Embryonic facial prominence (tissue), 1 donor: ENCODE data around the gene GCHFR.
A peak's percentile ranks its signal among the peaks of the same experiment; 100 is the strongest.

Source experiments
- DNase-seq: peaks from one replicate; pipeline ENCODE4 v3.0.0-alpha.2; 2016; ENCODE audit errors: extremely low spot score

Gene GCHFR

DNA sequence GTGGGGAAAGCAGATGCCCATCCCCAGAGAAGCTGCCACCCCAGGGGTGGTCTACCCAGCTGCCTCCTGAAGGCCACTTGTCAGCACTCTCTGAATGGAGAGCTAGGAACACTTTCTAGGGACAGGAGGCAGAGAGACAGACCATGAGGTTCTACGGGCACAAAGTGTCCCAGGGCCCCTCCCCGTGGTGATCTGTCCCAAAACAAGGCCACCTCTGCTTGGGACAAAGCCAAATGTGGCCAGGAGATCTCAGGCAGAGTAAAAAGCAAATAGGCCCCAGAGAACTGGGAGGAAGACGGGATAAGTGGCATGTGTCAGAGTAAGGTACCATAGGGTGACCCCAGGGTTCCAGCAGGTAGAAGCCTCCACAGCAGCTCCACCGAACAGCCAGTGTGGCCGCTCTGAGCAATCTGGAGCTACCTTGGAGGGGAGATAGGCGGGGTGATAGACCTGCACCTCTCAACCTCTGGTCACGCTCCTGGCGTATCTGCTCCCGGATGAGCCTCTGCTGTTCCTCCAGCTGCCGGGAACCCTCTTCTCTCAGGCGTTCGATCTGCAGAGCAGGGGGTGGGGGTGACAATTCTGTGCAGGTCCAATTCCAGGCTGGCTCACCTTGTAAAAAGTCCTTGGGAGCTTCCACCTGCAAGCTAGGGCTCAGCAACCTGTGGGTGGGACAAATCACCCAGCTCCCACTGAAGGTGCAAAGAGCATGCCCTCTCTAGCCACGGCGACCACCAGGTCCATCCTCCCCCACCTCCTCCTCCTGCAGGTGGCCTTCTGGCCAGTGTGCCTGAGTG lies 12.1 kb downstream of the GCHFR start:
- DNase-seq = no peak

DNA sequence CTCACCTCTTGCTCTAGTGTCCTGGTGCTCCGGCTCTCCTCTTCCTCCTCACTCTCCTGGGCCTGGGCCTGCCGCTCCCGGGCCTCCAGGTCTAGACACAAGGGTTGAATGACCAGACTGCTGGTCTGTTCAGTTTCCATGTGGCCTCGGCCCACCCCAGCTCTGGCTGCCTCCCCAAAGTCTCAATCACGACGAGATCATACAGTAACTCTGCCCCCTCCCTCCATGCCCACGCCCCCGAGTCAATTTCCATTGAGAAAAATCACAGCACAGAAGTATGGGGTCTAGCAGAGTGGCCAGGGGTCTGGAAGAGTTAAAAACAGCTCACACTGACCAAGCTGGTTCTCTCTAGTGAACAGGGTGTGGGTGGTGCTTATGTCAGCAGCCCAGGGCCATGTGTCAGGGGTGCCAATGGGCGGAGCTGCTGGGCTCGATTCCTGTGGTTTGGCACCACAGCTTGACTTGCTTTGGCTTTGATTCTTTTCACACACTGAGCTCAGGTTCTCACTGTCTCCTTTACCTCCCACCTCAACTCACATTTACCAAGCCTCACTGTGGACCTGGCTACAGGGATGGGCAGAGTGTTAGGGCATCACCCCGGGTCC lies 12.8 kb downstream of the GCHFR start:
- DNase-seq = peak; percentile 5

DNA sequence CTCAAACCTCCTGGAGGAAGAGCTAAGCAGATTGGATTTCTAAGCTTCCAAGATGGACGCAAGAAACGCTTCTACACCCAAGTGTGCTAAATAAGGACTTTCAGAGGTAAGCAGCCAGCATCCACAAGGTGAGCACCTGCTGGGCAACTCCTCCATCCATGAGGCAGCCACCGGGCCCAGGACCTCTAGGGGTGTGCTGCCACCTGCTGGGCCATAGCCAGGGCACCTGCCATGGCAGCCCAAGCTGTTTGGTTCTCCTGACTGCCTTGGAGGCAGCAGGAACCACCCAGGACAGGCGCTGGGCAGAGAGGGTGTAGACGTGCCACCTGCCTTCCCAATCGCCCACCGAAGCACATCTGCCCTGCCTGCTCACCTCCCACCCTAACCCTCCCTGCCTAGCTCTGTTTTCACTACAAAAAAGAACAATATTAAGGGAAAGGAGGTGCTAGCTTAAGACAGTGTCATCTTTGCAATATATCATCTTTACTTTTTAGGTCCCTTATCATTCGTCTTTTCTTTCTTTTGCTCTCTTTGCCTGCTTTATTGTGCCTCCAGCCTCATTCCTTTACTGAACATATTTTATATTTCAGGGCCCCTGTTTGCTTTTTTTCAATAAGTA lies 18.9 kb downstream of the GCHFR start:
- DNase-seq = peak; percentile 4

DNA sequence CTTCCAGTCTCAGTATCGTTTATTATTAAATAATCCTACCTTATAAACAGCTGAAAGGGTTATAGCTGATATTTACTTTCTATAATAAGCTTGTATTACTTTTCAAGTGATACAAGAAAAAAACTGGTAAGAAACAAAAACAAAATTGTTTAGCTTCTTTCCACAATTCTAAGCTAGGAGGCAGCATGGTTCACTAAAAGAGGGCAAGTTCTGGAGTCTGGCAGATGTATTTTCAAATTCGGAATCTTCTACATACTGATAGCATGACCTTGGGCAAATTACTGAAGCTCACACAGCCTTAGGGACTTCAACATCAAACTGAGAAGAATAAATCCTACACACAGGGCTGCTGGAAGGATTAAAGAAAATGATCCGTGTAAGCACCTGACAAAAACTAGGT lies 21.3 kb downstream of the GCHFR start:
- peak; percentile 3 for DNase-seq

DNA sequence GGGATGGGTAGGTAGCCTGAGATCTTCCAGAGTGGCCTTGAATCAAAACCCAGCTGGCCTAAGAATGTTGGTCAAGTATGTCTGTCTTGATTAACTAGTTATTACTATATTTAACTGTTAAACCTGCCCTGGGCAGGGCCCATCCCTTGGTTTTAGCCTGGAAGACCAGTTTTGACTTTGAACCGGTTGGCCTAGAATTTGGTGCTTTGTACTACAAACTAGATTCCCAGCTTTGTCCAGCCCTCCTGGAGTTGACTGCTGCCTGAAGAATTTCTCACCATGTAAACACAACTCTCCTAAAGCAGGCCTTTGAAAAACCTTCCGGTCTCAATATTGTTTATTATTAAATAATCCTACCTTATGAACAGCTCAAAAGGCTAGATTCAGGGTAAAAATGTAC lies 21.9 kb downstream of the GCHFR start:
- DNase-seq = no peak

DNA sequence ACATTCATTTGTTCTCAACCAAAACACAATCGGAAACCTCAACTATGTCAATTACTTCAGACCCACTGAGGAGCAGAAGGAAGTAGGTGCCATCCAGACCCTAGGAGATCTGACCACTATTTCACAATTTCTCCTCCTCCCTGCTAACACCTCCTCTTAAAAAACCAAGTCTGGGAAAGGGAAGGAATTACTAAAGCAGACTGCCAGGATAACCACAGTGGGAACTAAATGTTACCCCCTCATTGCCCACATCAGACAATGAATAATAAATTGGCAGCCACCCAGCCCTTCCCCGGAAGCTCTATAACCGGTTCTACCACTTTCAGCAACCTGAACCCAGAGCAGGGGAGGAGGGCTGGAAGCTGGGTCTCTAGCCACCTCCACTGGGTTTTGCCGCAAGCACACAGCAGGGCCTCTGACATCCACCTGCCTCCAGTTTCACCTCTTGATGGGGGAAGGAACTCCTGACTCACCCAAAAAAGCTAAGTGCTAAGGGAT lies 23.5 kb downstream of the GCHFR start:
- peak; percentile 45 for DNase-seq

DNA sequence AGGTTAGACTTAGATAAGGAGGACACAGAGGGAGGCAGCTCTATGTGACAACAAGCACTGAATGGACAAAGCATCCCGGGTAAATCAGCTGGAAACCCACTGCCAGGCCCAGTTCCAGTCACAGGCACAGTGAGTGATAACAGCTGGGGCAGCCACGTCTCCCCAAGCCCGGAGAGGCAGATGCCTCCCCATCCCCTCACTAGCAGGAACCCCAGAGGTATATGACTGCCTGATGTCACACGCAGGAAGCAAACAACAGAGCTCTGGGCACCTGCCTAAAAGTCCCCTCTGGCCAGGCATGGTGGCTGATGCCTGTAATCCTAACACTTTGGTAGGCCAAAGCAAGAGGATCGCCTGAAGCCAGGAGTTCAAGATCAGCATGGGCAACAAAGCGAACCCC lies 24.1 kb downstream of the GCHFR start:
- no peak for DNase-seq

DNA sequence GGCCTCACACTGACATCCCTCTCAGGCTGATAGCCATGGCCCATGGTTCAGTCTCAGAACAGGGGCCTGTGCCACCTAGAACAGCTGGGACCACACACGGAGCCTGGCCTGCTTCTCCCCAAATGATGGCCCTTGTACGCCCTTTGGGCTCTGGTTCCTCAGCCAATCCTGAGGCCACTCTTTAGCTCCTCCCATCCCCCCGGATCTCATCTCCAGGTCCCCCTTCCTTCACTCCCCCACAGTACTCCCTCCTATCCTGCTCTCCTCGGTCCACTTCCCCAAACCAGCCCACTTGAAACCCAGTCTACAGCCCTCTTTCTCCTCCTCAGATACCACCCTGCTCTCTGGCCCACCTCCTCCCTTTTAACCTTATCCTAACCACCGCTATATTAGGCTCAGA lies 25.3 kb downstream of the GCHFR start:
- DNase-seq = no peak

DNA sequence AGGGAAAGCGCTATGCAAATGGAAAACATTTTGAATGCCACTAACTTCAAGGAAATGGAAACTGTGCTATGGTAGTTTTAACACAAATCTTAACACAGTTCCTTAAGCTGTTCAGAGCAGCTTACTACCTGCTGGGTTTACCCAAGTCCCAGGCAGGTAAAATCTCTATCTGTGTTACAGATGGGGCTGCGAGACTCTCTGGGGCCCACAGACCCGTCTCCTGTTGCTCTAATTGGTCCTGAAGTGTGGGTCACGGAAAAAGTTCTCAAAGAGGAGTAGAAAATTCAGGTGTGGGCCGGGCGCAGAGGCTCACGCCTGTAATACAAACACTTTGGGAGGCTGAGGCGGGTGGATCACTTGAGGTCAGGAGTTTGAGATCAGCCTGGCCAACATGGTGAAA lies 26.1 kb downstream of the GCHFR start:
- DNase-seq = no peak

DNA sequence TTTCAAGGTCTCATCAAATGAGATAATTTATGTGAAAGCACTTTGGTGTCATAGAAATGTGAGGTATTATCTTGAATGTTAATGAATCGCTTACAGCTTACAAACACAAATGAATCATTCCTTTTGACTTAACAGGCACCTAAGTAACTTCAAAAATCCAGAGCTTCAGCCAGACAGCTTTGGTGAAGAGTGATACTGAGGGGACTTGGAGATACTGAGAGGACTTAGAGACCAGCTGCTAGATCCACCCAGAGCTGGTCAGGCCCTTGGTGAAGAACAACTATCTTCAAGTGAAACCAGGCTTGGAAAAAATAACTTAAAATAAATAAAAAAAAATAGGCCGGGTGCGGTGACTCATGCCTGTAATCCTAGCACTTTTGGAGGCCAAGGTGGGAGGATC lies 26.9 kb downstream of the GCHFR start:
- DNase-seq = no peak

DNA sequence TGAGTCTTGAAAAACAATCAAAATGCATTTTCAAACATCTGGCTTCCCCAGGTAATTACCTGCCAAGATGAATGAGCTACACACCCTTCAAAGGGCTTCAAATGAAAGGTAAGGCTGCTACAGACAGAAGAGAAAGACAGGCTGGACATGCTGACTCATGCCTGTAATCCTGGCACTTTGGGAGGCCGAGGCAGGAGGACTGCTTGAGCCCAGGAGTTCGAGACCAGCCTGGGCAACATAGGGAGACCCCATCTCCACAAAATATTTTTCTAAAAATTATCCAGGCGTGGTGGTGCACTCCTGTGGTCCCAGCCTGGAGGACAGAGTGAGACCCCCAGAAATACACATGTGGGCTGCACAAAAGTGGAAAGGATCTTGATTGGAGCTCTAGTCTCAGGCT lies 28.5 kb downstream of the GCHFR start:
- DNase-seq = no peak

DNA sequence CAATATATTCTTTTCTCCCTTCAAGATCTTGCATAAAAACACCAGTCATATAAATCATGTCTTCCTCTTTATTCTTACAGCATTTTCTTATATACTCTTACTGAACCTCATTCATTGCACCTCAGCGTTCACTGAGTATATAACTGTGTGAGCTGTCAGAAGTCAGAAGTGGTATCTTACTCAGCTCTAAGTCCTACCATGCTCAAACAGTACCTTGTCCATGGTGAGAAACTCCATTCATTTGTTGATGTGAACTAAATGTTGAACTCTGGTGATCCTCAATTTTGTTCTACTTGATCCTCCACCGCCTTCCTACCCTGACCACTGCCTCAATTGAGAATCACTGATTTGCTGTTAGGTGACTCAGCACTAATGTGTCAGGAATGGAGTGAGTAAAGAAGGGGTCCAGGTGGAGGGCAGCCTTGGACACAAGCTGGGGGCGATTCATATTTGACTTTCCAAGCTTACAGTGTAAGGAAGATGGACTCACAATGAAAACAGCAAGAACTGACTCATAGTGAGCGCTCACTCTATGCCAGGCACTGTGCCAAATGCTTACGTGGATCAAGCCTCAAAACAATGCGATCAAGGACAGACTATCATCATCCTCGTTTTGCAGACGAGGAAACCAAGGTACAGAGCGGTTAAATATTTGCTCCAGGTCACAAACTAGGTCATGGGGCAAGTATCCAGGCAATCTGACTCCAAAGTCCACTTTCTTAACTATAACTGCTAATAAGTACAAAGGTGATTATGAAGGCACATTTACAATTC lies 29.5 kb downstream of the GCHFR start:
- no peak for DNase-seq

DNA sequence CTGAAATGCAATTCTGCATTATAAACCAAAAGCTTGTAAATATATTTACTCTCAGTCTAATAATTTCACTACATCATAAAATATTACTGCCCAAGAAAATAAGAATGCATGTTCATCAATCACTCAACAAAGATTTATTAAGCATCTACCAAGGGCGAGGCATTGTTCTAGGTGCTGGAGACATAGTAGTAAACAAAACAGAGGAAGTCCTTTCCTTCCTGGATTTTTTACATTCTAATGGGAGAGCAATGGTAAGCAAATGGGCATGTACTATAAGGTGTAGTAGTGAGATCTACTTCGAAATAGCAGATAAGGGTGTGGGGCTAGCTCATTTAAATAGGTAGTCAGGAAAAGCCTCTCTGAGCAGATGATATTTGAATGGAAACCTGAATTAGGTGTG lies 32.2 kb downstream of the GCHFR start:
- DNase-seq = no peak

DNA sequence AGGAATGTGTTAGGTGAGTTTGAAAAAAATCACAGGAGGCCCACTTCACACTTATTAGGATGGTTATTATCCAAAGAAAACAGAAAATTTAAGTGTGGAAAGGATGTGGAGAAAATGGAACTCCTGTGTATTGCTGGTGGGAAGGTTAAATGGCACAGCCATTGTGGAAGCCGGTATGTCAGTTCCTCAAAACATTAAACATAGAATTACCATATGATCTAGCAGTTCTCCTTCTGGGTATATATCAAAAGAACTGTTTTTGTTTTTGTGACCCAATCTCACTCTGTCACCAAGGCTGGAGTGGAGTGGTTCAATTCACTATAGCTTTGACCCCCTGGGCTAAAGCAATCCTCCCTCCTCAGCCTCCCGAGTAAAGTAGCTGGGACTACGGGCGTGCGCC lies 32.6 kb downstream of the GCHFR start:
- no peak for DNase-seq

DNA sequence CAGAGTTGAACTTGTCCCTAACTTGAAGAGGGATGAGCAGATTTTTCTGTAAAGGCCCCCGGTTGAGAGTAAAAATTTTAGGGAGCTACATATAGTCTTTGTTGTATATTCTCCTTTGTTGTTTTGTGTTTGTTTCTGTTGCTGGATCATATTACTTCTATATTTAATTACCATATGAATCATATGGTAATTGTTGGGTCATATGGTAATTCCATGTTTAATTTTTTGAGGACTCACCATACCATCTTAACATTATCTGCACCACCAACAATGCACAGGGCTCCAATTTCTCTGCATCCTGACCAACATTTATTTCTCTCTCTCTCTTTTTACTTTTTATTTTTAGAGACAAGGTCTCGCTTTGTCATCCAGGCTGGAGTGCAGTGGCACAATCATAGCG lies 35.7 kb downstream of the GCHFR start:
- no peak for DNase-seq

DNA sequence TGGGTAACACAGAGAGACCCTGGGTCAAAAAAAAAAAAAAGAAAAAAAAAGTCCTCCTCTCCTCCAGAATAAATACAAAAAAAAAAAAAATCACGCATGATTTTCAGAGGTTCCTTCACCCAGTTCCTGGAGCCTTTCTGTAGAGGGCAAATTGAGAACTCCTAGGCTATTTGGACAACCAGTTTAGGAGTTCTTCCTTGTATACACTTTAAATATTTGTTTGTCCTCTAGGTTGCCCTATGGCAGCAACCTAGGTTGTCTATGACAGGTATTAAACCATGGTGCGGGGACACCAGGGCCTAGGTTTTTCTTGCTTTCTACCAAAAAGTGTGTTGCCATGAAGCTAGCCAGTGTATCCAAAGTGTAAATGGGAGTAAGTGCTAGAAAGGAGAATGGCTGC lies 39.2 kb downstream of the GCHFR start:
- DNase-seq = no peak

DNA sequence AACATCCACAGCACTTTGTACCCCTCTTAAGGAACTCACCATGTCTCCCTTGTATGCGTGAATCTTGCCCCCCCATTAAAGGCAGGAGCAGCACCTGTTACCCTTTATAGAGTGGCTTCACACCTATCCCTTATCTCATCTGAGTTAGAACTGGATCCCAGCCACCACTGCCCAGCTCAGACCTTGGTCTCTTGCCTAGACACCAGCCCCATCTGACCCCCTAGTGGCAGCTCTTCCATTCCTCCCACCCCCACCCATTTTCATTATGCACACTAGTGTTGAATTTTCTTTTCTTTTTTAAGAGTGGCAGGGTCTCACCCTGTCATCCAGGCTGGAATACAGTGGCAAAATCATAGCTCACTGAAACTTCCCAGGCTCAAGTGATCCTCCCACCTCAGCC lies 39.8 kb downstream of the GCHFR start:
- DNase-seq = no peak

DNA sequence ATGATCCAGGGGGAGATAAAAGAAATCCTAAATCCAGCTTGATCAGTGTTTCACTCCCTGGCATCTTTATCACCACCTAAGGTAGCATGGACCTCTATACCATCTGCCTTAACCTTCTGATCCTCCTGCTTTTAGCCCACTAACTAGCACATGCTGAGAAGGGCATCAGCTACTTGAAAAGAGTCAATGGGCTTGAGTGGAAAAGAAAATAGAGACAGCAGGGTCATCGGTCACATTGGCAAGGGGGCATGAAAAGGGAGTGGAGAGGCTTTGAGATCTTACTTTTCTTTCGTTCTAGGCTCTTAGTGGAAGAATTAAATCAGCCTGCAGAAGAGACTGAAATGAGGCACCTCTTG lies 42.8 kb downstream of the GCHFR start:
- no peak for DNase-seq

DNA sequence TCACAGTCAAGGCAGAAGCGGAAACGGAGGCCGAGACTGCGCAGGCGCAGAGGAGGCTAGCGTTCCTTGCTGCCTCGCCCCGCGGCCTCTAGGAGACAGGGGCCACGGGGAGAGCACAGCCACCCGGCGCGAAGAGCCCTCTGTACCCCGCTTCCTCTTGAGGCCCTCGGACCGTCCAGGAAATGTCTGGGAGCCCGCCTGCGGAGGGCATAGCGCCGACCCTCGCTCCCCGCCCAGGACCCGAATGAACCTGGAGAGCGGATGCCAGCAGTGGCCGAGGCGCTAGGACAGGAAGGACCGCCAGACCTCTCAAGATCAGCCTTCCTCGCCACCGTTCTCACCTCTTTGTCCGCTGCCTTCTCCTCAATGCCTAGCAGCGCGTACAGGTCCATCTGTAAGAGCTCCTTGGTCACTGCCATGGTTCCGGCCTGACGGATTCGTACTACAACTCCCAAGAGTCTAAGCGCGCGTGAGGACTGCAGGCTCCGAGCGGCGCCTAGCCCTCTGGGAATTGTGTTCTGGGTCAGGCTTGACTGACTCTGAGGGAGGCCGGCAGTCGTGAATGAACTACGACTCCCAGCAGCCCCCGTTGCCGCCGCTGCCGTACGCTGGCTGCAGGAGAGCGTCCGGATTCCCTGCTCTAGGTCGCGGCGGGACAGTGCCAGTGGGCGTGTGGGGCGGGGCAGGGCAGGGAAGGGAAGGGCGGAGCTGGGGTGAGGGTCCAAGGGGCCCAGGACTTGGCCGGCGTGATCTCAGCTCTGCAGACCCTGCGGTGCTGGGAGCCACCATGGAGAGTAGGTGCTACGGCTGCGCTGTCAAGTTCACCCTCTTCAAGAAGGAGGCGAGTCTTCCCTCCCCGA lies 43.4 kb downstream of the GCHFR start, which contains the start of the genes DNAJC17 and ZFYVE19:
DNAJC17 (minus strand) TSS at position 446 of the 860 bp plus-strand sequence; CDS start at position 419, 27 bp downstream.
ZFYVE19 (plus strand) TSS at position 62 of the 860 bp plus-strand sequence; CDS start at position 563, 501 bp downstream.
- peak; percentile 96 for DNase-seq

DNA sequence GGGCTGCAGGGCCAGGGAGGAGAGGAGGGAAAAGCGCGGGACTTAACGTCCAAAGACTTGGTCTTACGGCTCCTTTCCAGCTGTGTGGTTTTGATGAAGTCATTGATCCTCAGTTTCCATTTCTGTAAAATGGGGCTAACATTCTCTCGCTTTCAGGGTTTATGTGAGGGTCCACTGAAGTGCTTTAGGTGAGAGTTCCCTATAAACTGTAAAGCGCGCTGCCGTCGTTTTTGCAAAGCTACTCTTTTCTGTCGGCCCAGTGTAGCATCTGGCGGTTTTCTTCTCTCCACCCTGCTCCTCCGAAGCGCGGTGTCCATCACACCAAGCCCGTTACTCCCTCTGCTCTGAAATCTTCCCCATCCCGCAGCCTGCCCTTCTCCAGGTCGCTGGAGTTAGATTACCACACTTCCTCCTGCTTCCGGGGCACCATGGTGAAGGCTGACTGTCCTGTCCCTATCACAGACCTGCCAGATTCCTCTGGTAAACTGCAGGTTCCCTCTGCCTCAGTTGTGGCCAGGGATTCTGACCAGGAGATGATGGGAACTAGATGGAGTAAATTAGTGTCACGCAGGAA lies 44.1 kb downstream of the GCHFR start:
- no peak for DNase-seq
